ENCODE results near the gene NCOR2.

DNA sequence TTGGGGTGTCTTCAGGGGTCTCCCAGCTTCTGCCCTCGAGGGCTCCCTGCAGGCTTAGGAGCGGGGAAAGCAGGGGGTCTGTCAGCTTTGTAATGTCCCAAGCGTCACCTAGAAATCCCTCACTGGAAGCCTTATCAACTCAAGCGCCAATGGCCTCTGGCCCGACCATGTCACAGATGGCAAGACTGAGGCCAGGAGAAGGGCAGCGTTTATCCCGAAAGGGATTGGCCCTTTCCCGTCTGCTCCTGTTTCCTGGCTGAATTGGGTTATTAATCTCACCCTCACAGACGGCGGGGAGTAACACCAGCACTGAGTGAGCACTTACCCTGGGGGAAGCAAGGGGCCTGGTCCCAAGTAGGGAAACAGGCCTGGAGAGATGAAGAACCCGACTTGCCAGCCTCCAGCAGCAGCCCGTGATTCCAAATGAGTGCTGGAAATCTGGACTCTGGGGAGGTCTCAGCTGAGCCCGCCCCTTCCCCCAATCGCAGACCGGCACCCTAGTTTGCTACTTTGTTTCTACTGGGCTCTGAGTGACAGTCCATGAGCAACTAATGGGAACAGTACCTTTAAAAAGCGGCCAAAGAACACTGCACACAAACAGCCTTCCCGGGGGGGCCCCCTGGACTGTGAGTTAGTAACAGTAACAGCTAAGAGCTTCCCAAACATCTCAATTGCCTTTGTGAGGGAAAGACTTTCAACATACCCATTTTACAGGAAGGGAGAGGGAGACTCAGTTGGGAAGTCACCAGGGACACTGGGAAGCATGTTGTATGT is 2.1 kb upstream of the NCOR2 start:
- TF ChIP-seq YY1 (IDR thresholded peaks at IDR 0.05; ENCODE audit: insufficient read depth, insufficient read length) = no peak
- TF ChIP-seq ZNF274 (IDR thresholded peaks at IDR 0.05; ENCODE audit: low read depth, low read length) = no peak
- TF ChIP-seq SUZ12 (IDR thresholded peaks at IDR 0.05; ENCODE audit: extremely low read depth, insufficient read depth, insufficient read length) = no peak
